WTC11 (cell line): ENCODE measurements around the gene OXT.

Experiments
- FOXJ3 ChIP-seq: sonication (generic); formaldehyde crosslinking; IDR thresholded peaks from 2 replicates; pipeline ENCODE4 v1.9.0; 2021; ENCODE audit warnings: missing genetic modification reagents, mild to moderate bottlenecking, borderline replicate concordance
- MYBL2 ChIP-seq: sonication (generic); formaldehyde crosslinking; IDR thresholded peaks from 2 replicates; pipeline ENCODE4 v1.8.1; 2023; ENCODE audit warnings: mild to moderate bottlenecking, moderate library complexity, missing genetic modification reagents
- TF ChIP-seq, protein P1 (sequence below): sonication (generic); formaldehyde crosslinking; IDR thresholded peaks from 2 replicates; pipeline ENCODE4 v1.8.0; 2022; ENCODE audit warnings: mild to moderate bottlenecking, missing genetic modification reagents
- TF ChIP-seq, protein P2 (sequence below): fragments of 200-600 bp; IDR thresholded peaks from 2 replicates; pipeline ENCODE4 v1.8.0; 2022; ENCODE audit warnings: antibody characterized with exemption

DNA sequence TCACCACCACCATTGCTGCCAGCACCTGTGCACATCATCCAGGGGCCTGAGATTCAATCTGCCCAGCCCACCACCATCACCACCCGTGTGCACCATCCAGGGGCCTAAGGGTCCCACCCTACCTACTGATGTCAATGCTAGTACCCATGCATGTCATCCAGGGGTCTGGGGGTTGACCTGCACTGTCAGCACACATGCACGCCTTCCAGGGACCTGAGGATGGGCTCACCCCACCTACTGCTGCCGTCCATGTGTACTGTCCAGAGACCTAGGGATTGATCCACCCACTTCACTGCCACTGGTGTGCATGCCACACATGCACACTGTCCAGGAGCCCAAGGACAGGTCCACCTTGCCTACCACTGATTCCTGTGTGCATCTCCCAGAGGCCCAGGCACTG is 11.9 kb upstream of the OXT start:
- TF ChIP-seq FOXJ3 (CRISPR knock-in tag) (no peak), MYBL2 (CRISPR knock-in tag) (no peak)
- TF ChIP-seq, protein P1, sequence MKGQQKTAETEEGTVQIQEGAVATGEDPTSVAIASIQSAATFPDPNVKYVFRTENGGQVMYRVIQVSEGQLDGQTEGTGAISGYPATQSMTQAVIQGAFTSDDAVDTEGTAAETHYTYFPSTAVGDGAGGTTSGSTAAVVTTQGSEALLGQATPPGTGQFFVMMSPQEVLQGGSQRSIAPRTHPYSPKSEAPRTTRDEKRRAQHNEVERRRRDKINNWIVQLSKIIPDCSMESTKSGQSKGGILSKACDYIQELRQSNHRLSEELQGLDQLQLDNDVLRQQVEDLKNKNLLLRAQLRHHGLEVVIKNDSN (CRISPR knock-in tag), result no peak
- TF ChIP-seq, protein P2, sequence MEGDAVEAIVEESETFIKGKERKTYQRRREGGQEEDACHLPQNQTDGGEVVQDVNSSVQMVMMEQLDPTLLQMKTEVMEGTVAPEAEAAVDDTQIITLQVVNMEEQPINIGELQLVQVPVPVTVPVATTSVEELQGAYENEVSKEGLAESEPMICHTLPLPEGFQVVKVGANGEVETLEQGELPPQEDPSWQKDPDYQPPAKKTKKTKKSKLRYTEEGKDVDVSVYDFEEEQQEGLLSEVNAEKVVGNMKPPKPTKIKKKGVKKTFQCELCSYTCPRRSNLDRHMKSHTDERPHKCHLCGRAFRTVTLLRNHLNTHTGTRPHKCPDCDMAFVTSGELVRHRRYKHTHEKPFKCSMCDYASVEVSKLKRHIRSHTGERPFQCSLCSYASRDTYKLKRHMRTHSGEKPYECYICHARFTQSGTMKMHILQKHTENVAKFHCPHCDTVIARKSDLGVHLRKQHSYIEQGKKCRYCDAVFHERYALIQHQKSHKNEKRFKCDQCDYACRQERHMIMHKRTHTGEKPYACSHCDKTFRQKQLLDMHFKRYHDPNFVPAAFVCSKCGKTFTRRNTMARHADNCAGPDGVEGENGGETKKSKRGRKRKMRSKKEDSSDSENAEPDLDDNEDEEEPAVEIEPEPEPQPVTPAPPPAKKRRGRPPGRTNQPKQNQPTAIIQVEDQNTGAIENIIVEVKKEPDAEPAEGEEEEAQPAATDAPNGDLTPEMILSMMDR, result no peak
